Right ventricle myocardium inferior (tissue), 1 donor: Measurements from ENCODE around the gene TRABD2B. TPM values are rescaled to one million over a fixed set of nuclear protein-coding genes. Genes with fewer than 3 reads are reported as not detected.

ENCODE experiments used
- ATAC-seq: fragments of 200-7000 bp; cut with Tn5 transposase; one replicate; pipeline ENCODE4 v1.9.1; 2020; ENCODE audit warnings: mild to moderate bottlenecking, moderate library complexity
- DNase-seq: peaks from one replicate; pipeline ENCODE4 v3.0.0; 2021; ENCODE audit errors: missing footprints
- intact Hi-C: fragments of 100-400 bp; cut with DNase I; formaldehyde crosslinking; loops from one replicate; pipeline ENCODE4 v1.11.0; 2022
- long read RNA-seq: library from polyadenylated mRNA; unstranded; transcript quantifications from one replicate; pipeline ENCODE4 v2.0.0, GENCODE V29; 2021
- total RNA-seq: library from RNA; stranded (reverse); fragmentation: NEBNext Ultra II Directional; extraction: Animal tissue kit (Norgen Biotek cat#: 25700); gene quantifications from one replicate; pipeline ENCODE4 v1.2.1, GENCODE V29; 2021
- donor health status: DM: no; HTN: yes; CAD: no; lungs with severe emphysema.

TRABD2B gene
- total RNA-seq: 0.57 TPM
- long read RNA-seq: 0 reads

GRCh38 chr1:47997289-47998200, at the start of gene TRABD2B:
Gene TRABD2B, minus strand, starts transcription at chr1:47997385.
- DNase-seq: peak; percentile 89
- peak; percentile 80 for ATAC-seq
- intact Hi-C loops: loop anchor here (1.0 to 5.0 kb wide), 3 partner anchors 55 to 260 kb away; no protein-coding TSS in a partner anchor

DNA sequence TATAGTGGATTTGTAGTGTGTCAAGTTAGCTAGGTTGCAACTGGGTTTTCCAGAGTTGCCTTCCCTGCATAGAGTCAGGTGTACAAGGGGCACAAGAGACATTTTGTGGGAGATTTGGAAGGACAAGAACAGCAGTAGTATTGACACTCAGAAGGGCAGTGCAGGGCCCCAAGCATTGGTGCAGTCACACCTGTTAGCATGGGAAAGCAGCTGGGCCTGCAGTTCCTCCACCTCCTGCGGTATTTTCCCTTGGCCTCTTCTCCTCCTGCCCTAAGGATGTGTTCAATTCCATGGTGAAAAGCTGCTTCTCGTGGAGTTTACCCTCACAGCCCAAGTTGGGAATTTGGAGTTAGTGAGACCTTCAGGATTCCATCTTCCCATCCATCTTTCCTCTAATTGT, 47.1 kb upstream of the TRABD2B start:
- no peak for DNase-seq
- no peak for ATAC-seq
- intact Hi-C loops: no loop called here

DNA sequence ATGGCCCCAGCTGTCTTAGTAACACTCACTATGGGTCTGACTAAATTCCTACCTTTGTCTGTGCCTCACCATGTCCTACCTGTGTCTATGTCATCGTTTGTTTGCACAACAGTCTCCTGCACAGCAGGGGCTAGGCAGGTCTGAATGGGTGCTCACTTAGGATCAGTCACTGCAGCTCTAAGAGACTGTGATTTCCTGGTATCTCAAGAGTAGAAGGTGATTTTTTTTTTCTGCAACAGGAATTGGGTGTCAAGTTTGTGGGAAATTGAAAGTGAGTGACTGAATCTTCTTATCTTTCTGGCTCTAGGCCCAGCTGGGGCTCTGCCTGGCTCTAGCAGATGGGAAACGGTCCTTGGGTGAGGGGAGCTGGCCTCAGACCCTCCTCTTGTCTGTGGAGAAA, 46.4 kb upstream of the TRABD2B start:
- ATAC-seq (no peak), DNase-seq (no peak)
- intact Hi-C loops: no loop called here

- DNase-seq (no peak), ATAC-seq (no peak)
- intact Hi-C loops: no loop called here
Measured at GRCh38 chr1:48040154-48040553, 43.0 kb upstream of the TRABD2B start.

DNA sequence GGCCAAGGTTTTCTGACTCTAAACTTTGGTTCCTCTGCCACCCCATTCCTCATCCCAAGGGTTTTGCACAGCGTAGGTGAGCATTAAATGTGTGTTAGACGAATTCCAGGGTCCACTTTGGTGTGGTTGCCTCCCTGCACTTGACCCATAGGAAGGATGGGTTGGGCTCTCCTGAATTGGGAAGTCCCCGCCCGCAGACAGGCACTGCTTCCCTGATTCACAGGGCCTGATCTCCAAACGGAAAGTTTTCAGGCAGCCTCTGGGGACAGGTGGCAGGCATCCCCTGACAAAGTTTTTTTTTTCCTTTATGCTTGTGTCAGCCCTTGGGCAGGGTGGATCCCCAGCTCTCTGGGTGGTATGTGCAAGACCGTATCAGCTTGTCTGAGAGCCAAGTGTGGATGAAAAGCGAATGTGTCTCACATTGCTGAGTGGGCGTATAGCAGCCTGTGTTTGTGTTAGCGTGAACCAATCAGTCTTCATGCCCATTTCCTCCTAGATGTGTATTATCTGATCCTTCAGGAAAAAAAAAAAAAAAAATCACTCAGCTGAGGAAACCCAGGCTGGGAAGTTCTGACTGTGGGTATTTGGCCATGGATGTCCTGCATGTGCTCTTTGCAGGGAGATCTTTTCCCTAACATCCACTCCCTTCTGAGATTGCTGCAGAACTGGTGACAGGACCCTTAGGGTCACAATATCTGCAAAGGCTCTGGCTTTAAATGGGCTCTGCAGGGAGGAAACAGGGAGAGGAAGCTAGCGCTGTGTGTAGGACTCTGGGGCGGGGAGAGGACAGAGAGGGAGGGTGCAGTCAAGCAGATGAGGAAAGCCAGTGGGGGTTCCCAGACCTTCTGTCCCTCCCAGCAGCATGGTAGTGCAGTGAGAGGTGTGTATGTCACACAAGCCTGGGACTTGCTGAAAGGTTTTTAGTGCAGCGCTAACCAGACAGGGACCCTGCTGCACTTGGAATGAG, 42.2 kb upstream of the TRABD2B start:
- intact Hi-C loops: no loop called here
- ATAC-seq (peak; percentile 35), DNase-seq (no peak)

- ATAC-seq (no peak), DNase-seq (no peak)
- intact Hi-C loops: no loop called here
Measured at GRCh38 chr1:48038270-48038767, 41.1 kb upstream of the TRABD2B start.

- ATAC-seq (no peak), DNase-seq (no peak)
- intact Hi-C loops: no loop called here
Measured at GRCh38 chr1:48036710-48037355, 39.6 kb upstream of the TRABD2B start.

GRCh38 chr1:48035371-48036141, 38.4 kb upstream of the TRABD2B start:
- intact Hi-C loops: no loop called here
- no peak for ATAC-seq
- DNase-seq: no peak

GRCh38 chr1:48033495-48034045, 36.4 kb upstream of the TRABD2B start:
- DNase-seq (no peak), ATAC-seq (no peak)
- intact Hi-C loops: no loop called here

GRCh38 chr1:48031676-48032075, 34.5 kb upstream of the TRABD2B start:
- DNase-seq (no peak), ATAC-seq (no peak)
- intact Hi-C loops: no loop called here

DNA sequence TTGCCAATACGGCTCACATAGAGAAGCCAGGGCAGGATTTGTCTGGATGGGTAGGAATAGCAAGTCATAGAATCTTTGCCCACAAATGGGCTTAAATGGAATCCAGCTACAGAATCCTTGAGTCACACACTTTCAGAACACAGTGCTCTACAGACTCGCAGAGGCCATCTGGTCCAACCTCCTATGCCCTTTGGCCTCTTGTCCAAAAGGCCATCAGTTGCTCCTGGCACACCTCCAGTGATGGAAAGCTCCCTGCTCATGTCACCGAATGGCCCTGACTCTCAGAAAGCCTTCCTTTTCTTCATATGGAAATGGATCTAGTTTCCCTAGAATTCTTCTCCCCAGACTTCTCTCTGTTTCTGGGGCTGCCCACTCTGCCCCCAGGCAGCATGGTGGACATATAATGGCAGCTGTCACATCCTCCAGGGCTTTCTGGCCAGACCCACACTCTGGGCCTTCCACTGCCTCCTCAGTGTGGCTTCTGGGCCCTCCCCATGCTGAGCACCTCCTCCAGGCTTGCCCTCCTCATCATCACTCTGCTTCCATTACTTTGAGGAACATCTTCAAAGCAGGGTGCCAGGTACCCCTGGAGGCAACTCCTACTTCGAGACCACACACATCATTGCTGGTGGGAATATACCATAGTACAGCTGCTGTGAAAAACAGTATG, 33.6 kb upstream of the TRABD2B start:
- intact Hi-C loops: no loop called here
- ATAC-seq (no peak), DNase-seq (no peak)

- DNase-seq (no peak), ATAC-seq (no peak)
- intact Hi-C loops: no loop called here
Measured at GRCh38 chr1:48030211-48030610, 33.0 kb upstream of the TRABD2B start.

DNA sequence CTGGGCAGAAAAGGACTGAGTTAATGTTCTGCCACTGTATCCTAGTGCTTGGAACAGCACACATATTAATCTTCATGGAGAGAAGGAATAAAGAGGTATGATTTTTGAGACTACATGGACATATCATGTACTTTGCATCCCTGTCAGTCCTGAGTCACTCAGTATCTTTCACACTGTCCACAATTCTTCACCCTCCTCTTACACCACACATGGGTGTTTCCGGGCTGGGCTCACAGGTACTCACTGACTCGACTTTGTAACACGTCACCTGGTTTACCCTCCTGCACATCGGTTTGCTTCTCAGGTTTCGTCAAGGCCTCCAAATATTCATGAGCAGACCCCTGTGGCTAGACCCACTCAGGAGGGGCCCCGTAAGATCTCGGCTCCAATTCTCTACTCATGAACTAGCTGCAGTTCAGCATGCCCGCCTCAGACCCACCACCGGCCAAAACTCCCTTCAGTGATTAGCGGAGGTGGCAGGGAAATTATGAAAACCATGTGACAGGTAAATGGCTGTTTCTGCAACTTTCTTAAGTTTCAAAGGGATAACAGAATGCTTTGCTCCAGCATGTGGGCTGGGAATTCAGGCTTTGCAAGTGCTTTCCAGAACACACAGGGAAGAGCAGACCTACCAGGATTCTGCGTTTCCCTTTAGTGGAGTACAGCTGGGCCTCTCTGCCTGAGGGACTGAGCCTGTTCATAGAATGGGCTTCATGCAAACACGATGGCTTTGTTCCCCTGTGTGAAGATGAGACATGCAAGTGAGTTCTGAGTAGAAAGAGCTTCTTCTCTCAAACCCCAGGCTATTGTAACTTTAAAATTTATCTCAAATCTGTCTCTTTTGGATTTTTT, 31.3 kb upstream of the TRABD2B start:
- ATAC-seq (no peak), DNase-seq (no peak)
- intact Hi-C loops: no loop called here

DNA sequence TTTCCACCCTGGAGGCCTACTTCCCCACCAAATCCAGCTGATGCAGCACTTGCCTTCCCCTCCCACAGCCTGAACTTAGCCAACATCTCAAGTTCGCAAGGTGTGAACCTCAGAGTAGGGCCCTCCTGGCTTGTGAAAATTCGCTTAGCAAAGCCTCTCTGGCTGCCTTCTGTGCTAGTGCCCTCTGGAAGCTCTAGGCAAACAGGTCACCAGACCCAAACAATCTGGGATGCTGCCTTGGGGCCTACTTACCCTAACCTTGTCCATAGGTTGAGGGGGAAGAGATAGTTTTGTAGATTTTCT, 30.3 kb upstream of the TRABD2B start:
- DNase-seq (no peak), ATAC-seq (no peak)
- intact Hi-C loops: no loop called here

- intact Hi-C loops: no loop called here
- no peak for DNase-seq
- no peak for ATAC-seq
Measured at GRCh38 chr1:48026701-48027532, 29.7 kb upstream of the TRABD2B start.

GRCh38 chr1:48026275-48026674, 29.1 kb upstream of the TRABD2B start:
- no peak for DNase-seq
- no peak for ATAC-seq
- intact Hi-C loops: no loop called here
